Esophagus muscularis mucosa (tissue), 4 donors: ENCODE data around the gene USP32. TPM values are rescaled to one million over a fixed set of nuclear protein-coding genes. Genes with fewer than 3 reads are reported as not detected.

Experiments used
- DNase-seq: peaks from one replicate; pipeline ENCODE4 v3.0.0-alpha.2; 2017; ENCODE audit errors: extremely low spot score
- H3K27ac ChIP-seq, 4 donors: fragments of 200-600 bp; sonication (generic); replicated peaks in 1 of 4; 1 replicate in 3 of 4; 2 replicates in 1 of 4; pipeline ENCODE4 v1.5.1; 2016 to 2019; ENCODE audit warnings: mild to moderate bottlenecking in 1 of 4
- H3K27me3 ChIP-seq, 4 donors: fragments of 200-600 bp; sonication (generic); one replicate each; pipeline versions ENCODE4 v1.5.1 to v1.6.0; 2016 to 2019
- H3K36me3 ChIP-seq, 4 donors: fragments of 200-600 bp; sonication (generic); one replicate each; pipeline ENCODE4 v1.5.1; 2016 to 2019
- H3K4me1 ChIP-seq, 4 donors: fragments of 200-600 bp; sonication (generic); one replicate each; pipeline ENCODE4 v1.5.1; 2016 to 2019
- H3K4me3 ChIP-seq, 4 donors: fragments of 200-600 bp; sonication (generic); 1 replicate in 2 of 4; 2 replicates in 2 of 4; pipeline ENCODE4 v1.5.1; 2016 to 2019; ENCODE audit warnings: mild to moderate bottlenecking in 4 of 4, moderate library complexity in 1 of 4
- H3K9me3 ChIP-seq, 4 donors: fragments of 200-600 bp; sonication (generic); 1 replicate in 3 of 4; 2 replicates in 1 of 4; pipeline ENCODE4 v1.5.1; 2016 to 2019
- EP300 ChIP-seq: sonication (generic); formaldehyde crosslinking; IDR thresholded peaks from one replicate; pipeline ENCODE4 v1.6.1; 2017; ENCODE audit warnings: antibody characterized with exemption
- POLR2A ChIP-seq: fragments of 450-650 bp; IDR thresholded peaks from one replicate; pipeline ENCODE4 v1.6.1; 2017; ENCODE audit warnings: antibody characterized with exemption, moderate library complexity, mild to moderate bottlenecking, low read depth
- POLR2AphosphoS5 ChIP-seq, 2 donors: sonication (generic); formaldehyde crosslinking; IDR thresholded peaks; one replicate each; pipeline ENCODE4 v1.6.1; 2017; ENCODE audit warnings: antibody characterized with exemption in 2 of 2
- WGBS: methylation state at CpG from one replicate; pipeline ENCODE4 v1.1.5; 2018; 5-methylcytosine and 5-hydroxymethylcytosine counted together
- intact Hi-C: fragments of 100-400 bp; cut with DNase I; formaldehyde crosslinking; loops from one replicate; pipeline ENCODE4 v1.15.1; 2023
- total RNA-seq, 4 donors: library from RNA; depleted of rRNA; stranded (reverse); fragments of >200 nt; gene quantifications; one replicate each; pipeline versions ENCODE4 v1.1.0 to v1.2.1, GENCODE V29; 2016
- TF ChIP-seq, protein P1 (sequence below), 3 experiments: fragments of 200-600 bp in 2 of 3; fragments of 450-650 bp in 1 of 3; sonication (generic) in 2 of 3; IDR thresholded peaks; one replicate each; pipeline ENCODE4 v1.5.1; 2017 to 2019; ENCODE audit warnings: antibody characterized with exemption in 3 of 3, mild to moderate bottlenecking in 2 of 3, moderate library complexity in 1 of 3

USP32 gene
- total RNA-seq, 4 donors from 2014 or later = 42.3 to 65.8 (median 47.9) TPM

GRCh38 chr17:60330731-60331130 lies 61.2 kb downstream of the USP32 start:
- Histone ChIP-seq H3K27ac (no peak overlapping the region), H3K4me1 (peaks cover 0 to 18% (median 6%) of the 10 kb centered on the region in 4 donors), H3K4me3 (no peak overlapping the region), H3K36me3 (peaks cover 0 to 14% (median 10%) of the 10 kb centered on the region in 4 donors), H3K9me3 (no peaks in the 10 kb centered on the region), H3K27me3 (no peaks in the 10 kb centered on the region)
- no peak for DNase-seq
- 100% methylated on average over 1 of the region's 1 CpG for WGBS
- intact Hi-C loops = no loop called here
- TF ChIP-seq EP300 (no peak), POLR2AphosphoS5 (IDR thresholded peaks at IDR 0.05) (no peak), POLR2A (no peak)
- TF ChIP-seq, protein P1, sequence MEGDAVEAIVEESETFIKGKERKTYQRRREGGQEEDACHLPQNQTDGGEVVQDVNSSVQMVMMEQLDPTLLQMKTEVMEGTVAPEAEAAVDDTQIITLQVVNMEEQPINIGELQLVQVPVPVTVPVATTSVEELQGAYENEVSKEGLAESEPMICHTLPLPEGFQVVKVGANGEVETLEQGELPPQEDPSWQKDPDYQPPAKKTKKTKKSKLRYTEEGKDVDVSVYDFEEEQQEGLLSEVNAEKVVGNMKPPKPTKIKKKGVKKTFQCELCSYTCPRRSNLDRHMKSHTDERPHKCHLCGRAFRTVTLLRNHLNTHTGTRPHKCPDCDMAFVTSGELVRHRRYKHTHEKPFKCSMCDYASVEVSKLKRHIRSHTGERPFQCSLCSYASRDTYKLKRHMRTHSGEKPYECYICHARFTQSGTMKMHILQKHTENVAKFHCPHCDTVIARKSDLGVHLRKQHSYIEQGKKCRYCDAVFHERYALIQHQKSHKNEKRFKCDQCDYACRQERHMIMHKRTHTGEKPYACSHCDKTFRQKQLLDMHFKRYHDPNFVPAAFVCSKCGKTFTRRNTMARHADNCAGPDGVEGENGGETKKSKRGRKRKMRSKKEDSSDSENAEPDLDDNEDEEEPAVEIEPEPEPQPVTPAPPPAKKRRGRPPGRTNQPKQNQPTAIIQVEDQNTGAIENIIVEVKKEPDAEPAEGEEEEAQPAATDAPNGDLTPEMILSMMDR (IDR thresholded peaks at IDR 0.05) = no peak

GRCh38 chr17:60328679-60329078 lies 63.3 kb downstream of the USP32 start:
- Histone ChIP-seq H3K9me3 (no peaks in the 10 kb centered on the region), H3K4me1 (peaks cover 0 to 14% (median 6%) of the 10 kb centered on the region in 4 donors), H3K27me3 (no peaks in the 10 kb centered on the region), H3K27ac (no peak overlapping the region), H3K36me3 (peaks cover 0 to 14% (median 10%) of the 10 kb centered on the region in 4 donors), H3K4me3 (no peak overlapping the region)
- DNase-seq = no peak
- intact Hi-C loops = no loop called here
- 96% methylated on average over 8 of the region's 9 CpGs for WGBS
- TF ChIP-seq POLR2A = no peak
- no peak for TF ChIP-seq POLR2AphosphoS5 (IDR thresholded peaks at IDR 0.05)
- no peak for TF ChIP-seq EP300
- TF ChIP-seq, protein P1 (IDR thresholded peaks at IDR 0.05) = no peak

- peaks cover 0 to 14% (median 10%) of the 10 kb centered on the region in 4 donors for H3K36me3 ChIP-seq
- H3K9me3 ChIP-seq = no peaks in the 10 kb centered on the region
- no peak for DNase-seq
- 93% methylated on average over 3 of the region's 4 CpGs for WGBS
- no peak for TF ChIP-seq POLR2AphosphoS5 (IDR thresholded peaks at IDR 0.05)
- no peak for TF ChIP-seq EP300
- TF ChIP-seq POLR2A = no peak
- TF ChIP-seq, protein P1 (IDR thresholded peaks at IDR 0.05) = no peak
- no peak overlapping the region for H3K4me3 ChIP-seq
- no peaks in the 10 kb centered on the region for H3K27me3 ChIP-seq
- H3K27ac ChIP-seq = no peak overlapping the region
- H3K4me1 ChIP-seq = peaks cover 0 to 14% (median 6%) of the 10 kb centered on the region in 4 donors
- intact Hi-C loops = no loop called here
Observed at GRCh38 chr17:60327901-60328273, 64.0 kb downstream of the USP32 start.

- no peak for DNase-seq
- H3K9me3 ChIP-seq = no peaks in the 10 kb centered on the region
- no peaks in the 10 kb centered on the region for H3K27me3 ChIP-seq
- WGBS = 95% methylated on average over 19 of the region's 27 CpGs
- peaks cover 0 to 14% (median 6%) of the 10 kb centered on the region in 4 donors for H3K4me1 ChIP-seq
- H3K36me3 ChIP-seq = peaks cover 0 to 11% (median 9%) of the 10 kb centered on the region in 4 donors
- intact Hi-C loops = no loop called here
- no peak overlapping the region for H3K4me3 ChIP-seq
- no peak for TF ChIP-seq EP300
- TF ChIP-seq POLR2AphosphoS5 (IDR thresholded peaks at IDR 0.05) = no peak
- TF ChIP-seq POLR2A = no peak
- TF ChIP-seq, protein P1 (IDR thresholded peaks at IDR 0.05) = no peak
- no peak overlapping the region for H3K27ac ChIP-seq
Observed at GRCh38 chr17:60327134-60327900, 64.6 kb downstream of the USP32 start.
